ACC112 (cell line): Measurements from ENCODE around the gene IST1.
"Not testable (repeated sequence)": the region's sequence is repeated elsewhere in the genome, so short reads cannot be mapped to it uniquely, and the experiment has no call there.

ENCODE experiments used
- H2AFZ ChIP-seq: fragments of 200-600 bp; sonication (generic); one replicate; pipeline ENCODE4 v1.6.0; 2017; ENCODE audit warnings: antibody characterized with exemption, low read length; ENCODE audit not compliant: unreplicated experiment
- H3K27ac ChIP-seq: fragments of 200-600 bp; sonication (generic); 2 replicates; pipeline ENCODE4 v1.5.1; 2014; ENCODE audit warnings: low read depth, mild to moderate bottlenecking, antibody characterized with exemption, low read length, moderate library complexity
- H3K27me3 ChIP-seq: fragments of 200-600 bp; sonication (generic); 2 replicates; pipeline ENCODE4 v1.6.1; 2014; ENCODE audit warnings: mild to moderate bottlenecking, antibody characterized with exemption, low read length, moderate library complexity, mixed read lengths; ENCODE audit not compliant: insufficient read depth
- H3K36me3 ChIP-seq: fragments of 200-600 bp; sonication (generic); 2 replicates; pipeline ENCODE4 v1.6.1; 2016; ENCODE audit warnings: mild to moderate bottlenecking, antibody characterized with exemption, low read length, moderate library complexity, mixed read lengths; ENCODE audit not compliant: insufficient read depth
- H3K4me1 ChIP-seq: fragments of 200-600 bp; sonication (generic); one replicate; pipeline ENCODE4 v1.6.1; 2016; ENCODE audit warnings: low read length, mixed read lengths; ENCODE audit not compliant: insufficient read depth, unreplicated experiment, control insufficient read depth
- H3K4me3 ChIP-seq: fragments of 200-600 bp; sonication (generic); 2 replicates; pipeline ENCODE4 v1.5.1; 2014; ENCODE audit warnings: mild to moderate bottlenecking, low read depth, low read length
- H3K79me2 ChIP-seq: fragments of 200-600 bp; sonication (generic); one replicate; pipeline ENCODE4 v1.6.0; 2016; ENCODE audit warnings: low read length; ENCODE audit not compliant: control insufficient read depth, unreplicated experiment, insufficient read depth

Gene IST1

DNA sequence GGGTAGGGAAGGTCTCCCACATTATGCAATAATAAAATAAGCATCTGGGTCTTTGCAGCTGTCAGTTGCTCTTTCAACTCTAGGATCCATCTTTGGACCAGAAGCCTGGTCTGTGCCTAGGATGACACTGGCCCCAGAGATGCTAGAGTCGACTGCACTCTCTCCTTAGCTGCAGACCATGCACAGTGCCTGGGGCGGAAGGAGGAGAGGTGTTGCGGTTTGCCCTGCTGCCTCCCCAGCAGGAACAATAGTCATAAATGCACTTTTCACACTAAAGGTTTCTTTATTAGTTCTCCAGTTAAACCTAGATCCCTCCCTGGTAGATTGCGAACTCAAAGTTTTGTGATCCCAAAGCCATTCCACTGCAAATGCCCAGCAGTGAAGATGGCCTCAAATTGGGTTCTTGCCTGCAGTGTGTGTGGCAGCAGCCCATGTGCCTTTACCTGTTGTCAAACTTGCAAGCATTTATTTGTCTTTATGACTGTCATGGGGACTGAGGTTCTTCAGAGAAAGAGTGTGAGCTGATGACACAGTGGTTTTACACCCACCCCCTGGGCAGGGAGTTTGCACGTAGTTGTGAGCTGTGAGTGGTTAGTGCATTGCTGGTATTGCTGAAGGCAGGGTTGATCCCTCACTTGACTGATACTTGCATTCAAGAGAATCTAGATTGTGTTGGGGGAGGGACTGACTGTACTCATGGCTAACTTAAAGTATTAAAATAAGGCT, 39.2 kb upstream of the IST1 start:
- no peak overlapping the region for H2AFZ ChIP-seq
- 0 out of 2 replicates have a peak, but pooled peaks cover 3% of the 10 kb centered on the region for H3K36me3 ChIP-seq
- H3K4me3 ChIP-seq, result no peak overlapping the region
- no peaks in the 10 kb centered on the region for H3K4me1 ChIP-seq
- H3K27me3 ChIP-seq, result no peaks in the 10 kb centered on the region
- no peak overlapping the region for H3K27ac ChIP-seq
- peaks cover 6% of the 10 kb centered on the region for H3K79me2 ChIP-seq

DNA sequence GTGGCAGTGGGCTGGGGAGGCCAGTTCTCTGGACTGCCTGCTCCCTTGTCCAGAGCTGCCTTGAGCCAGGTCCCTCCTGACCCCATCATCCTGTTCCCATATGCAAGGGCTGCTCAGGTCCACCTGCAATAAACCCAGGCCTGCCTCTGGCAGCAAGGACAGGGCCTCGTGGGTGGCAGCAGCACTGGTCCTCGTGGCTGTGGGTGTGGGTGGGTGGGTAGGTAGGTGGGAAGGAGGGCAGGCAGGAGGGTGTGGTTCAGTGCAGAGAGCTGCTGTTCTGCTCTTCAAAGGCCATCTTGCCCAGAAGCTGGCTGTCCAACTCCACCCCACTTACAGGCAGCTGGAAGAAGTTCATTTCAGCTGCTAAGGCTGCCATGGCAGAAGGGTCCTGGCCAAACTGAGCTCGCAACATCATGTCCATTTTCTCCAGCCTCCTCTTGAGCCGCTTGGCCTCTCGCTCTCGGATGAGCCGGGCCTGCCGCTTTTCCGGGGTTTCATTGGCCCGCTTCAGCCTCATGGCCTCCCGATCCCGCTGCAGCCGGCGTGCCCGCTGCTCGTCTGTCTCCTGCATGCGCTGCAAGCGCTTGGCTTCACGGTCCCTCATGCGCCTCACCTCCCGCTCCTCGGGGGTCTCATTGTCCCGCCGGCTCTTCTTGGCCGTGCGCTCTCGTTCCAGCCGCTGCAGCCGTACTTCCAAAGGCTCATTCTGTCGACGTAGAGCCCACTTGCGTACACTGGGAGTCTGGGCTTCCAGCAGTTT, 35.4 kb upstream of the IST1 start:
- Histone ChIP-seq H3K79me2 (peaks cover 6% of the 10 kb centered on the region), H3K27ac (no peak overlapping the region), H3K36me3 (peaks cover 6% of the 10 kb centered on the region; the same call in 1 of the 2 replicates), H2AFZ (no peak overlapping the region), H3K4me1 (no peaks in the 10 kb centered on the region), H3K27me3 (no peaks in the 10 kb centered on the region), H3K4me3 (no peak overlapping the region)

DNA sequence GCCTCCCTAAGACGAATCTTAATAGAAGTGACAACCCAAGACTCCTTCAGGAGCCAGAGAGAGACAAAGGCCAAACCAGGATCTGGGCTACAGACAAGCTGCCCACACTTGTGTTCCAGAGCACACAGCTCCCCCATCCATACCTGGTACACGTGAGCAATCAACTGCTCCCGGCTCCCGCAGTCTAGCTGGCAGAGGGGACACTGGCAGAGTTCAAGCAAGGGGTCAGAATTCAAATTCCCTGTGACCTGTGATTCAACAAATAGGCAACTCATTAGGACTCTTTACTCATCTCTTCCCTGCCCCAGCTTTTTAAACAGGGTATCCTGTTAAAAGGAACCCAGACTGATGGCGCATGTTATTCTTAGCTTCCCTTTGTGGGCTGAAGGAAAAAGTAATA, 31.3 kb upstream of the IST1 start:
- no peak overlapping the region for H3K27ac ChIP-seq
- H3K27me3 ChIP-seq, result no peaks in the 10 kb centered on the region
- H3K36me3 ChIP-seq, result peaks cover 4% of the 10 kb centered on the region; the same call in 1 of the 2 replicates
- no peaks in the 10 kb centered on the region for H3K79me2 ChIP-seq
- H2AFZ ChIP-seq, result no peak overlapping the region
- no peak overlapping the region for H3K4me3 ChIP-seq
- H3K4me1 ChIP-seq, result no peaks in the 10 kb centered on the region

DNA sequence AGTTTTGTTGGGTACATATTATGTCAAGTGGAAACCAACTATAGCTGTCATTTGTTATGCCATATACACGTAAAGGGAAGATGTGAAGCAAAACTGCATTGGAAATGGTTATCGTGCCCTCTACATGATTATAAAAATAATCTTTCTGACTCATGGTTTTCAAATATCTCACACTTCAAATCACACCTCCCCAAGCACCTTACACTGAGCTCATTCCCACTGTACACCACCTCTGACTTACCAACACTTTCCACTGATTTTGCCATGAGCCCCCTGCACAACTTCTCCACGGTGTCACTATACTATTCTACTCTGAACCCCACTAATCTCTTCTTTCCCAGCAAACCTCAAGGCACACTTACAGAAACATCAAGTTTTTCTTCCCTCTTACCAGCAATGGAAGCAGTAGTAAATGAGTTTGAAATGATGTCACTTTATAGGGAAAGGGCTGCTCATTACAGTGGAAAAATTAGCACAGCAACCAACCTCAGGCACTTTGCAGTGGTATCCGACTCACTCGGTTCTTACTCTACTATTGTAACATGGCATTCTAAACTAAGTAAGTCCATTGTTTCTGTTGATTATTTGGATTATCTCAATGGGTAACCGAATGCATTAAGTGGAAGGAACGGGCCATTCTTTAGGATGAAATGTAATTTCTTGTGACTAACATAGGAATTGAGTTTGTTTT, 30.0 kb upstream of the IST1 start:
- H3K4me3 ChIP-seq, result no peak overlapping the region

DNA sequence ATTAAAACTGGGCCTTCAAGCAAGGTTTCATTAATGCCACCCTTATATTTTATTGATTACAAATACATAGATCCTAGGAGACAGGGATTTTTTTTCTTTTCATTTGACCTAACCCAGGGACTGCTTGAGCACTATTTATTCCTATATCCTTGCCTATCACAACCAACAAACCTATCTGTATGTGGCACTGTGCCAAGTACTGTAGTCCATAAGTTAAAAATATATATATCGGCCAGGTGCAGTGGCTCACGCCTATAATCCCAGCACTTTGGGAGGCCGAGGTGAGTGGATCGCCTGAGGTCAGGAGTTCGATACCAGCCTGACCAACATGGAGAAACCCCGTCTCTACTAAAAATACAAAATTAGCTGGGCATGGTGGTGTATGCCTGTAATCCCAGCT, 28.2 kb upstream of the IST1 start:
- H2AFZ ChIP-seq, H3K27me3 ChIP-seq, H3K27ac ChIP-seq, H3K4me1 ChIP-seq, H3K79me2 ChIP-seq, H3K4me3 ChIP-seq, H3K36me3 ChIP-seq: not testable (repeated sequence)

More for the DNA sequence above, 30.0 kb upstream of the IST1 start:
- peaks cover 4% of the 10 kb centered on the region; the same call in 1 of the 2 replicates for H3K36me3 ChIP-seq
- no peak overlapping the region for H3K27ac ChIP-seq
- H2AFZ ChIP-seq, result no peak overlapping the region
- no peaks in the 10 kb centered on the region for H3K27me3 ChIP-seq
- no peaks in the 10 kb centered on the region for H3K79me2 ChIP-seq
- H3K4me1 ChIP-seq, result no peaks in the 10 kb centered on the region

DNA sequence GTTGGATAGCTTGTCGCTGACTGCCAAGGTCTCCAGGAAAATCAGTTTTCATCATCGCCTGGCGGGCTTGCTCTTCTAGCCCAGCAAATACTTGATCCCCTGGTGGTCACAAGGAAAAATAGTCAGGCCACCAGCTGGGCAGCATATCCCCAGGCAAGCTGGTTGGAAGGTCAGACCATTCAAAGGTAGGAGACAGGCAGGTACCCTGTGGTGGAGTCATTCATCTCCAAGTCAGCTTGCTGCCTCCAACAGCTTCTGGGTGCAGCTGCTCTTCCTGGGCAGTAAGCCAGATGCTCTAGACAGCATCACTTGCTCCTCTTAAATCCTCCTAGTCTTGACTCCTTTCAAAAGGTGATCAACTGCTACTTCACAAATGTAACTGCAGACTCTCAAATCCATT, 27.4 kb upstream of the IST1 start:
- Histone ChIP-seq H3K27me3 (no peaks in the 10 kb centered on the region), H3K4me1 (no peaks in the 10 kb centered on the region), H3K4me3 (no peak overlapping the region), H3K27ac (no peak overlapping the region), H3K79me2 (no peaks in the 10 kb centered on the region), H3K36me3 (peaks cover 4% of the 10 kb centered on the region; the same call in 1 of the 2 replicates), H2AFZ (no peak overlapping the region)

DNA sequence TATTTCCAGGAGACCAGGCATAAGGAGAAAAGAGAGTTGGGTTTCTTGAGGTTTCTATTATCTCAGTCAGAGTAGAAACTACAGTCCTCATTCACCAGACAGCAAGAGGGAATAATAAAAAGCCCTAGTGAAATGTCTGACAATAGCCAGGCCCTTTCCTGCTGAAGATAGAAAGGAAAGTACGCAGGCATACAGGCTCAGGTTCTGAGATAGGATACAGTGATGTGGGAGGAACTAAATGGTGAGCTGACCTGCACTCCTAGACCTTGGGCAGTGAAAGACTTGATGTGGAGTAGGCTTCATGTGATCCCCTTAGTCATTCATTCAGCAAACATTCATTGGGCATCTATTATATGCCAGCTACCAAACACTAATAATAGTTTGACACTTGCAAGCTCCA, 26.2 kb upstream of the IST1 start:
- Histone ChIP-seq H3K27me3 (no peaks in the 10 kb centered on the region), H3K36me3 (peaks cover 4% of the 10 kb centered on the region; the same call in 1 of the 2 replicates), H3K79me2 (no peaks in the 10 kb centered on the region), H3K4me1 (no peaks in the 10 kb centered on the region), H3K4me3 (no peak overlapping the region), H3K27ac (no peak overlapping the region), H2AFZ (no peak overlapping the region)

DNA sequence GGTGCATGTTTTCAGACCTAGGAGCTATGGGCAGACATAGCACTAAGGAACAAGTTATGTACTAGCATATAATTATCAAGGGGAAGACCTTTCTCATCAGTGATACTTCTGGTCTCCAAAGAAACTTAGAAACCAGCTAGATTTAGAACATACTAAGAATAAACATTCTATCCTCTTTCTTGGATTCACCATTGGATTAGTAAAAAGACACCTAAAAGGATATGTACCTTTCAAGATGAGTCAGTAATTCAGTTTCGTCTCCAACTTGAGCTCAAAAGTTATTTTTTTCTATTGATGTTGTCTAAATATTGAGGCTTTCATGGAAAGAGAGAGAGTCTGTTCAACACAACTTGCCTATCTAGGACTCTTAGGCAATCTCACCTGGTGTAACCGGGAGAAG, 24.5 kb upstream of the IST1 start:
- Histone ChIP-seq H2AFZ (no peak overlapping the region), H3K79me2 (no peaks in the 10 kb centered on the region), H3K36me3 (no peaks in the 10 kb centered on the region)

DNA sequence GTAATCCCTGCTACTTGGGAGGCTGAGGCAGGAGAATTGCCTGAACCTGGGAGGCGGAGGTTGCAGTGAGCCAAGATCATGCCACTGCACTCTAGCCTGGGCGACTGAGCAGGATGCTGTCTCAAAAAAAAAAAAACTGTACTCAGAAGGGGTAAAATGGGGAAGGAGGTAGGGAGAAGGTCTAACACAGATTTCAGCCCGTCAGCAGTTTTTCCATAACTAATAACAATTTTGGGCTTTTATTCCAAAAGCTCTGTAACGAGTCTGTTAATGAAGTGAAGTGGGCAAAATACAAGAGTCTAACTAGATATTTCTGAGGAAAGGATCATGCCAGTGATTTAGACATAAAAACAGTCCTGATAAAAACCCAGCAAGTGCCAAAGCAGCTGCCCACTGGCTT, 22.1 kb upstream of the IST1 start:
- Histone ChIP-seq H3K36me3 (no peaks in the 10 kb centered on the region), H3K4me1 (no peaks in the 10 kb centered on the region), H3K27ac (no peak overlapping the region), H3K27me3 (no peaks in the 10 kb centered on the region), H3K4me3 (no peak overlapping the region), H2AFZ (no peak overlapping the region), H3K79me2 (no peaks in the 10 kb centered on the region)

More for the DNA sequence above, 24.5 kb upstream of the IST1 start:
- no peaks in the 10 kb centered on the region for H3K27me3 ChIP-seq
- H3K27ac ChIP-seq, result no peak overlapping the region
- H3K4me1 ChIP-seq, result no peaks in the 10 kb centered on the region
- H3K4me3 ChIP-seq, result no peak overlapping the region

DNA sequence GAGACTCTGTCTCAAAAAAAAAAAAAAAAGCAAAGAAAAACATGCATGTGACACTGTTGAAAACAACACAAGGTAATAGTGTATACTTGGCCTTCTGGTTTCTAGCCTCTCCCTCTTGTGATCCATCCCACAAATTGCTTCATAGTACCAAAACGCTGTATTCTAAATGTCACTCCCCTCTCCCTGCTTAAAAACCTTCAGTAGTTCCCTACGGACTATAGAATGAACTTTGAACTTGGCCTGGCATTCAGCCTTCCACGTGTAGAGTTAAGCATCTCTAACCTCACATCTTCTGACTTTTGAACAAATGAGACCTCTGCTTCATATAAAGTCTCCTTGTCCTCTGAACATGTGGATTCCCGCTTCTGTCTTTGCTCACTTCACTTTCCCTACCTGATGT, 16.4 kb upstream of the IST1 start:
- no peak overlapping the region for H3K27ac ChIP-seq
- no peaks in the 10 kb centered on the region for H3K79me2 ChIP-seq
- H3K27me3 ChIP-seq, result no peaks in the 10 kb centered on the region
- H3K4me3 ChIP-seq, result no peak overlapping the region
- H3K36me3 ChIP-seq, result peaks cover 3% of the 10 kb centered on the region; the same call in 1 of the 2 replicates
- H2AFZ ChIP-seq, result no peak overlapping the region
- no peaks in the 10 kb centered on the region for H3K4me1 ChIP-seq
